Activated B cell treated with CpG ODN at 0.5 μM for 24 hours (primary cell): ENCODE data around the gene POP5. TPM values are rescaled to one million over a fixed set of nuclear protein-coding genes. Genes with fewer than 3 reads are reported as not detected.
A peak's percentile ranks its signal among the peaks of the same experiment; 100 is the strongest.

Experiments used
- ATAC-seq: fragments of 200-7000 bp; cut with Tn5 transposase; one replicate; pipeline ENCODE4 v1.10.0; 2021; ENCODE audit warnings: low read depth, mild to moderate bottlenecking, moderate library complexity
- CTCF ChIA-PET: fragments of 350-600 bp; sonication (Branson Sonifier 250); formaldehyde crosslinking; loops from one replicate; lab custom pipeline; 2021; ENCODE audit warnings: antibody characterized with exemption; lab: Charles Lee
- POLR2A ChIA-PET: fragments of 350-600 bp; sonication (Branson Sonifier 250); formaldehyde crosslinking; loops from one replicate; lab custom pipeline; 2021; ENCODE audit warnings: antibody characterized with exemption; lab: Charles Lee
- DNase-seq: peaks from one replicate; pipeline ENCODE4 v3.0.0; 2022
- H3K27ac Mint-ChIP-seq: one replicate; pipeline ENCODE4 v1.8.0; 2020; ENCODE audit warnings: mixed read lengths
- H3K27me3 Mint-ChIP-seq: one replicate; pipeline ENCODE4 v1.8.0; 2021; ENCODE audit warnings: mixed read lengths
- H3K36me3 Mint-ChIP-seq: one replicate; pipeline ENCODE4 v1.8.0; 2021; ENCODE audit warnings: low read depth, mixed read lengths
- H3K4me1 Mint-ChIP-seq: one replicate; pipeline ENCODE4 v1.8.0; 2021; ENCODE audit warnings: mixed read lengths
- H3K4me3 Mint-ChIP-seq: one replicate; pipeline ENCODE4 v1.8.0; 2020; ENCODE audit warnings: mild to moderate bottlenecking, mixed read lengths
- H3K9me3 Mint-ChIP-seq: one replicate; pipeline ENCODE4 v1.8.0; 2020; ENCODE audit warnings: mixed read lengths
- intact Hi-C: fragments of 100-400 bp; cut with micrococcal nuclease; formaldehyde crosslinking; loops from one replicate; pipeline ENCODE4 v1.15.1; 2024
- total RNA-seq: library from RNA; stranded (reverse); gene quantifications from 2 replicates; pipeline ENCODE4 v1.2.3, GENCODE V29; 2022
- TF ChIP-seq, protein P1 (sequence below): fragments of 200-600 bp; IDR thresholded peaks from one replicate; pipeline ENCODE4 v1.8.0; 2022; ENCODE audit warnings: antibody characterized with exemption, mild to moderate bottlenecking

POP5 gene
- total RNA-seq, 1 donor from 2014 or later, result 77.5 TPM

- TF ChIP-seq, protein P1, sequence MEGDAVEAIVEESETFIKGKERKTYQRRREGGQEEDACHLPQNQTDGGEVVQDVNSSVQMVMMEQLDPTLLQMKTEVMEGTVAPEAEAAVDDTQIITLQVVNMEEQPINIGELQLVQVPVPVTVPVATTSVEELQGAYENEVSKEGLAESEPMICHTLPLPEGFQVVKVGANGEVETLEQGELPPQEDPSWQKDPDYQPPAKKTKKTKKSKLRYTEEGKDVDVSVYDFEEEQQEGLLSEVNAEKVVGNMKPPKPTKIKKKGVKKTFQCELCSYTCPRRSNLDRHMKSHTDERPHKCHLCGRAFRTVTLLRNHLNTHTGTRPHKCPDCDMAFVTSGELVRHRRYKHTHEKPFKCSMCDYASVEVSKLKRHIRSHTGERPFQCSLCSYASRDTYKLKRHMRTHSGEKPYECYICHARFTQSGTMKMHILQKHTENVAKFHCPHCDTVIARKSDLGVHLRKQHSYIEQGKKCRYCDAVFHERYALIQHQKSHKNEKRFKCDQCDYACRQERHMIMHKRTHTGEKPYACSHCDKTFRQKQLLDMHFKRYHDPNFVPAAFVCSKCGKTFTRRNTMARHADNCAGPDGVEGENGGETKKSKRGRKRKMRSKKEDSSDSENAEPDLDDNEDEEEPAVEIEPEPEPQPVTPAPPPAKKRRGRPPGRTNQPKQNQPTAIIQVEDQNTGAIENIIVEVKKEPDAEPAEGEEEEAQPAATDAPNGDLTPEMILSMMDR, result no peak
- intact Hi-C loops, result loop anchor here (10.0 kb wide), 1 partner anchor 628 kb away; the partner anchor contains the start of gene P2RX4
- no peak for ATAC-seq
- CTCF ChIA-PET, result no interaction called here
- Mint-ChIP-seq H3K27me3 (peaks cover 10% of the 10 kb centered on the region), H3K9me3 (no peaks in the 10 kb centered on the region), H3K36me3 (no peaks in the 10 kb centered on the region), H3K4me1 (peaks cover 16% of the 10 kb centered on the region), H3K4me3 (no peak overlapping the region), H3K27ac (no peak overlapping the region)
- POLR2A ChIA-PET, result no interaction called here
- DNase-seq, result no peak
These were observed 5.7 kb upstream of the POP5 start for GRCh38 chr12:120586860-120587259.

DNA sequence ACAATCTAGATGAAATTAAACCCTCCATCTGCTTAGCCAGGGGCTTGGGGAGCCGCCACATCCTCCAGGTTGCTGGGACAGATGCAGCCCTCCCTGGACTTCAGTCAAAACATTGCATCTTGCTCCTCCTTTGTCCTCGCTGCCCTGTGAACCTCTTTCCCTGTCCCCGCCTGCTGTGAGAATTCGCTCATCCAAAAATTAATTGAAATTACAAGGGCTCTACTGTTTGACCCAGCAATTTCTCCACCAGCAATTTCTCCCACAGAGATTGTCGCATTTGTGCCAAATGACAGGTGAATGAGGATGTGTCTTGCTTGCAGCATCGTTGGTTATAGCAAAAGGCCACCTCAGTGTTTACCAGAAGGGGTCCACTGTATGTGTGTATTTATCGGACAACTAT, 5.0 kb upstream of the POP5 start:
- Mint-ChIP-seq H3K36me3 (peaks cover 3% of the 10 kb centered on the region), H3K27ac (no peak overlapping the region), H3K4me3 (no peak overlapping the region), H3K9me3 (no peaks in the 10 kb centered on the region), H3K4me1 (peaks cover 22% of the 10 kb centered on the region), H3K27me3 (peaks cover 10% of the 10 kb centered on the region)
- CTCF ChIA-PET, result no interaction called here
- ATAC-seq (no peak), DNase-seq (no peak)
- intact Hi-C loops, result loop anchor here (10.0 kb wide), 1 partner anchor 629 kb away; the partner anchor contains the start of gene P2RX4
- POLR2A ChIA-PET, result no interaction called here
- TF ChIP-seq, protein P1, result no peak

- Mint-ChIP-seq H3K27ac (no peak overlapping the region), H3K36me3 (peaks cover 9% of the 10 kb centered on the region), H3K9me3 (no peaks in the 10 kb centered on the region), H3K4me1 (peaks cover 35% of the 10 kb centered on the region), H3K27me3 (peaks cover 10% of the 10 kb centered on the region), H3K4me3 (peak overlapping the region; percentile 72)
- peak; percentile 10 for ATAC-seq
- POLR2A ChIA-PET, result interaction anchor here (0.6 to 0.7 kb wide), 2 partner anchors 545 to 1183 kb away, joined by 4 to 5 read pairs; no protein-coding TSS in a partner anchor
- TF ChIP-seq, protein P1, result no peak
- DNase-seq, result peak; percentile 58
- intact Hi-C loops, result loop anchor here (1.0 to 10.0 kb wide), 6 partner anchors 63 to 630 kb away; partner anchors contain the start of genes ACADS, P2RX4 and SPPL3
- CTCF ChIA-PET, result interaction anchor here (1.3 to 4.9 kb wide), 3 partner anchors 387 to 525 kb away, joined by 5 to 30 read pairs (median 5); no protein-coding TSS in a partner anchor
These were observed 3.3 kb upstream of the POP5 start for GRCh38 chr12:120584343-120585149.

GRCh38 chr12:120583478-120584030, 2.4 kb upstream of the POP5 start:
- Mint-ChIP-seq H3K4me3 (peak overlapping the region; percentile 72), H3K27ac (peak overlapping the region; percentile 47), H3K9me3 (no peaks in the 10 kb centered on the region), H3K27me3 (peaks cover 10% of the 10 kb centered on the region), H3K4me1 (peaks cover 38% of the 10 kb centered on the region), H3K36me3 (peaks cover 17% of the 10 kb centered on the region)
- intact Hi-C loops, result loop anchor here (1.0 to 10.0 kb wide), 12 partner anchors 57 to 631 kb away; partner anchors contain the start of genes ACADS, CABP1, P2RX4 and SPPL3
- TF ChIP-seq, protein P1, result no peak
- POLR2A ChIA-PET, result no interaction called here
- CTCF ChIA-PET, result interaction anchor here (0.6 to 4.9 kb wide), 11 partner anchors 9 to 526 kb away, joined by 3 to 31 read pairs (median 4); no protein-coding TSS in a partner anchor
- DNase-seq, result peak; percentile 76
- peak; percentile 28 for ATAC-seq
